ENCODE results near the gene PIK3R3. TPM values are rescaled to one million over a fixed set of nuclear protein-coding genes. Genes with fewer than 3 reads are reported as not detected.
A peak's percentile ranks its signal among the peaks of the same experiment; 100 is the strongest.

PIK3R3 gene
- total and polyA plus RNA-seq, 9 of the 15 experiments (the other 6 are each of a cell fraction or from before 2014, with no cell fraction given) = 1.4 to 7.7 (median 4.6) TPM

GRCh38 chr1:46159516-46159915 lies 27.1 kb upstream of the PIK3R3 start (continued):
- TF ChIP-seq UBTF (IDR thresholded peaks at IDR 0.05; ENCODE audit: borderline replicate concordance in 1 of 2, low read depth in 2 of 2, low read length in 2 of 2) (no peak), HES1 (IDR thresholded peaks at IDR 0.05; ENCODE audit: low read depth) (no peak), KAT8 (IDR thresholded peaks at IDR 0.05; ENCODE audit: low read depth) (no peak), ID3 (CRISPR knock-in tag; IDR thresholded peaks at IDR 0.05) (no peak), ID3 (tag; IDR thresholded peaks at IDR 0.05) (no peak), POU5F1 (IDR thresholded peaks at IDR 0.05; ENCODE audit: borderline replicate concordance, low read depth, low read length, partially characterized antibody) (no peak), ZNF431 (CRISPR knock-in tag; IDR thresholded peaks at IDR 0.05) (no peak), TCF7 (IDR thresholded peaks at IDR 0.05; ENCODE audit: borderline replicate concordance) (no peak), ZNF57 (CRISPR knock-in tag; IDR thresholded peaks at IDR 0.05) (no peak), BCLAF1 (IDR thresholded peaks at IDR 0.05; ENCODE audit: borderline replicate concordance in 1 of 2, control insufficient read depth in 1 of 2, low read depth in 2 of 2, low read length in 1 of 2) (no peak), TARDBP (IDR thresholded peaks at IDR 0.05) (0 out of 2 replicates have a peak, but pooled peaks have one; percentile 32), CREB3L1 (IDR thresholded peaks at IDR 0.05; ENCODE audit: borderline replicate concordance, low read depth) (no peak), BDP1 (IDR thresholded peaks at IDR 0.05; ENCODE audit: insufficient read depth, insufficient read length) (no peak)

All from K562 (cell line).